Fibroblast of the aortic adventitia (primary cell): ENCODE measurements around the gene POU2AF1. TPM values are rescaled to one million over a fixed set of nuclear protein-coding genes. Genes with fewer than 3 reads are reported as not detected.
A peak's percentile ranks its signal among the peaks of the same experiment; 100 is the strongest.

ENCODE experiments used
- DNase-seq: peaks from one replicate; pipeline ENCODE4 v3.0.0-alpha.2; 2010; ENCODE audit warnings: low read depth
- H3K4me3 ChIP-seq: 2 replicates; pipeline ENCODE4 v1.5.1; 2011; ENCODE audit warnings: low read depth, mild to moderate bottlenecking, control low read depth, low read length, moderate library complexity
- CTCF ChIP-seq: IDR thresholded peaks from 2 replicates; pipeline ENCODE4 v1.5.1; 2011; ENCODE audit warnings: mild to moderate bottlenecking, low read length, control low read depth, inconsistent platforms; ENCODE audit not compliant: insufficient read depth
- small RNA-seq: library from RNA; depleted of rRNA; stranded (forward); fragments of <200 nt; gene quantifications from one replicate; pipeline ENCODE3, GENCODE V24; 2012
- total RNA-seq: library from RNA; depleted of rRNA; stranded (reverse); fragments of >200 nt; gene quantifications from 2 replicates; pipeline ENCODE4 v1.2.3, GENCODE V29; 2012; ENCODE audit warnings: low replicate concordance

Gene POU2AF1
- total RNA-seq, 1 donor: not detected

- no peak for DNase-seq
- TF ChIP-seq CTCF: no peak
- no peak overlapping the region for H3K4me3 ChIP-seq
These were observed 76.8 kb downstream of the POU2AF1 start for GRCh38 chr11:111302298-111302697.

Small RNA genes within 50 kb of the gene (small RNA-seq; reads per million reads assigned to genes)
- not detected for gene MIR4491
- 1.2 reads per million, percentile 44 among the genes with 10 or more reads in this experiment for gene RNU2-60P

Other genes starting within 250 kb of the POU2AF1 start
- gene POU2AF2, start 133.6 kb downstream of the POU2AF1 start, total RNA-seq: not detected in 2 replicates
- gene POU2AF3, start 80.7 kb downstream of the POU2AF1 start, total RNA-seq: 0.45 and 1.3 TPM in 2 replicates
- 0.36 TPM in 1 of 2 replicates, not detected in the other for gene BTG4, start 133.1 kb upstream of the POU2AF1 start, total RNA-seq
- not detected in 2 replicates for gene HOATZ, start 135.5 kb upstream of the POU2AF1 start, total RNA-seq
- gene LAYN, start 161.4 kb upstream of the POU2AF1 start, total RNA-seq: 34.2 and 48.7 TPM in 2 replicates
- 8.8 and 16.6 TPM in 2 replicates for gene SIK2, start 223.2 kb upstream of the POU2AF1 start, total RNA-seq